Ishikawa (cell line): ENCODE data around the gene ANO4.

Source experiments
- CREB1 ChIP-seq: IDR thresholded peaks from 2 replicates; pipeline ENCODE4 v1.6.1; 2012; ENCODE audit warnings: low read depth
- MAX ChIP-seq: IDR thresholded peaks from 2 replicates; pipeline ENCODE4 v1.6.1; 2012
- TEAD4 ChIP-seq: IDR thresholded peaks from 2 replicates; pipeline ENCODE4 v1.6.1; 2012
- USF1 ChIP-seq: IDR thresholded peaks from 2 replicates; pipeline ENCODE4 v1.6.1; 2012
- ZBTB7A ChIP-seq: IDR thresholded peaks from 2 replicates; pipeline ENCODE4 v1.6.1; 2012; ENCODE audit warnings: low read depth

- TF ChIP-seq CREB1 = no peak
- no peak for TF ChIP-seq TEAD4
- no peak for TF ChIP-seq USF1
- no peak for TF ChIP-seq ZBTB7A
- no peak for TF ChIP-seq MAX
Measured at GRCh38 chr12:100919116-100919515, 124.5 kb downstream of the ANO4 start.
